ENCODE data around the gene CACNA1G.

The CACNA1G gene

DNA sequence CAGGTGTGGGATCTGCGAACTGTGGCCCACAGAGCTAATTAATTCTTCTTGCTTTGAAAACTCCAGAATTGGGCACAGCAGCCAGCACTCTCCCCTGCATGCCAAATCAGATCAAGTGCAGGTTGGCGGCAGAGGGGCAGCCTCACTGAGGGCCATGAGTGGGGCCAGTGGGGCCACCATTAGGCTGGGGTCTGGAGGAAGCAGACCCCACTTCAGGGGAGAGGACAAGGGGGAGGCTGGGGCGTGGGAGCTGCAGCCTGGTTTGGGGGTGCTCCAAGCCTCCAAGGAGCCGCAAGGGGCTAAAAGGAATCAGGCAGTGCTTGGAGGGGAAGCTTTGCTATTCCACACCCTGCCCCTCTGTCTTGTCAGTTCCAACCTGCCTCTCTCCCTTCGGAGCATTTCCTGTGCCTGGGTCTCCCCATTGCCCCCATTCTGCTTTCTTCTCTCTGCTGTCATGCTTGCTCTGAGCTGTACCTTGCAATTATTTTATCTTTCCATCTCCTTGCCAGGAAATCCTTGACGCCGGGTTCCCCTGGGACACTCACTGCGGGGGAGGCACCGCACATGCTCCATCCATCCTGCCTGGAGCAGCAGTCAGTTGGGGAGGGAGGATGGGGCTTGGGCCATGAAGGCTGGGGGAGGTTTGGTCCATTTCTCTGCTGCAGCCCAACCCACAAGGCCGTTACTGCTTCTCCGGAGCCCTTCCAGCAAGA, 70.8 kb downstream of the CACNA1G start:
- H3K9me3 ChIP-seq (ENCODE audit: control insufficient read depth, low read length) = no peaks in the 10 kb centered on the region
- peaks cover 53% of the 10 kb centered on the region for H3K27me3 ChIP-seq (ENCODE audit: control insufficient read depth, insufficient read depth, low read length, poor library complexity, severe bottlenecking)
- peaks cover 19% of the 10 kb centered on the region for H3K4me1 ChIP-seq (ENCODE audit: control insufficient read depth, insufficient read depth, low read length)
- no peak overlapping the region for H3K27ac ChIP-seq (ENCODE audit: insufficient read depth, low read depth, low read length, poor library complexity, severe bottlenecking)
- H3K4me3 ChIP-seq (ENCODE audit: insufficient read depth, low read depth, low read length) = no peak overlapping the region
- WGBS, 2 experiments = 88 to 89% methylated on average over 11 of the region's 11 CpGs
- H3K36me3 ChIP-seq (ENCODE audit: control insufficient read depth, insufficient read depth, low read length) = no peaks in the 10 kb centered on the region

GRCh38 chr17:50631908-50632571, 71.5 kb downstream of the CACNA1G start:
- Histone ChIP-seq H3K27me3 (ENCODE audit: control insufficient read depth, insufficient read depth, low read length, poor library complexity, severe bottlenecking) (peaks cover 60% of the 10 kb centered on the region), H3K36me3 (ENCODE audit: control insufficient read depth, insufficient read depth, low read length) (no peaks in the 10 kb centered on the region), H3K27ac (ENCODE audit: insufficient read depth, low read depth, low read length, poor library complexity, severe bottlenecking) (no peak overlapping the region), H3K4me3 (ENCODE audit: insufficient read depth, low read depth, low read length) (no peak overlapping the region), H3K4me1 (ENCODE audit: control insufficient read depth, insufficient read depth, low read length) (peaks cover 19% of the 10 kb centered on the region), H3K9me3 (ENCODE audit: control insufficient read depth, low read length) (no peaks in the 10 kb centered on the region)
- 82 to 89% methylated on average over 9 of the region's 9 CpGs for WGBS, 2 experiments

DNA sequence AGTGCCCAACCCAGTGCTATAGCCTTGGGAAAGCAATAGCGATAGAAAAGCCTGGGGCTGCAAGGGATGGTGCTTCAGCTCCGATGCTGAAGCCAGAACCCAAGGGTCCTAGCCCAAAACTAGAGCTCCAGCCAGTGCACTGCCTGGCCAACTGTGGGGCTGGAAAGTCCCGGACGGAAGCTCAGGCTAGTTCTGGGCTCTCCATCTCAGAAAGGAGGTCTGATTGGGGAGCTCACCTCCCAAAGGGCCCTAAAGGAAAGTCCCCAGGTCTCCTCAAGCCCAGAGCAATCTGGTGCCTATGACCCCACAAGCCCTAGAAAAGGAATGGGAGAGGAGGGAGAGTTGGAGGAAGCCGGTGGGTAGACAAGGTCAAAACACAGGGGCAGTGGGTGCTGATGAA, 72.1 kb downstream of the CACNA1G start:
- Histone ChIP-seq H3K4me1 (ENCODE audit: control insufficient read depth, insufficient read depth, low read length) (peaks cover 16% of the 10 kb centered on the region), H3K27ac (ENCODE audit: insufficient read depth, low read depth, low read length, poor library complexity, severe bottlenecking) (no peak overlapping the region), H3K9me3 (ENCODE audit: control insufficient read depth, low read length) (no peaks in the 10 kb centered on the region), H3K36me3 (ENCODE audit: control insufficient read depth, insufficient read depth, low read length) (no peaks in the 10 kb centered on the region), H3K27me3 (ENCODE audit: control insufficient read depth, insufficient read depth, low read length, poor library complexity, severe bottlenecking) (peaks cover 66% of the 10 kb centered on the region), H3K4me3 (ENCODE audit: insufficient read depth, low read depth, low read length) (no peak overlapping the region)
- WGBS, 2 experiments = 91 to 94% methylated on average over 5 of the region's 5 CpGs

DNA sequence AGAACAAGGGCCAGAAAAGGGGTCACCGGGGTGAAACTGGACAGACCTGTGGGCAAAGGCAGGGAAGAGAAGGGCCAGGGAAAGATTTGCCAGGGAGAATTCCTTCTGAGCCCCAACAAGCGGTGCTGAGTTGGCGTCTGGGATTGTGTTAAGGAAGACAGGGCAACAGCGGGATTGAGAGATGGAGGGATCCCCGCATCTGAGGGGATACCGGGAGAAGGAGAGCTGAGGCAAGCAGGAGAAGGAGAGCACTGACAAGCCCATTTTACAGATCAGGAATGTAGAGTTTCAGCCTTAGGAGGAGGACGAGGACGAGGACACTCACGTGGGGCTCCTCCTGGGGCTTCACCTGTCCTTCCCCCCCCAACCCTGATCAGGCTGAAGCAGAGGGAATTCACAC, 73.2 kb downstream of the CACNA1G start:
- Histone ChIP-seq H3K4me3 (ENCODE audit: insufficient read depth, low read depth, low read length) (no peak overlapping the region), H3K36me3 (ENCODE audit: control insufficient read depth, insufficient read depth, low read length) (no peaks in the 10 kb centered on the region), H3K9me3 (ENCODE audit: control insufficient read depth, low read length) (no peaks in the 10 kb centered on the region), H3K27me3 (ENCODE audit: control insufficient read depth, insufficient read depth, low read length, poor library complexity, severe bottlenecking) (peaks cover 67% of the 10 kb centered on the region), H3K27ac (ENCODE audit: insufficient read depth, low read depth, low read length, poor library complexity, severe bottlenecking) (no peak overlapping the region), H3K4me1 (ENCODE audit: control insufficient read depth, insufficient read depth, low read length) (peaks cover 6% of the 10 kb centered on the region)
- WGBS, 2 experiments = 91 to 92% methylated on average over 9 of the region's 9 CpGs

DNA sequence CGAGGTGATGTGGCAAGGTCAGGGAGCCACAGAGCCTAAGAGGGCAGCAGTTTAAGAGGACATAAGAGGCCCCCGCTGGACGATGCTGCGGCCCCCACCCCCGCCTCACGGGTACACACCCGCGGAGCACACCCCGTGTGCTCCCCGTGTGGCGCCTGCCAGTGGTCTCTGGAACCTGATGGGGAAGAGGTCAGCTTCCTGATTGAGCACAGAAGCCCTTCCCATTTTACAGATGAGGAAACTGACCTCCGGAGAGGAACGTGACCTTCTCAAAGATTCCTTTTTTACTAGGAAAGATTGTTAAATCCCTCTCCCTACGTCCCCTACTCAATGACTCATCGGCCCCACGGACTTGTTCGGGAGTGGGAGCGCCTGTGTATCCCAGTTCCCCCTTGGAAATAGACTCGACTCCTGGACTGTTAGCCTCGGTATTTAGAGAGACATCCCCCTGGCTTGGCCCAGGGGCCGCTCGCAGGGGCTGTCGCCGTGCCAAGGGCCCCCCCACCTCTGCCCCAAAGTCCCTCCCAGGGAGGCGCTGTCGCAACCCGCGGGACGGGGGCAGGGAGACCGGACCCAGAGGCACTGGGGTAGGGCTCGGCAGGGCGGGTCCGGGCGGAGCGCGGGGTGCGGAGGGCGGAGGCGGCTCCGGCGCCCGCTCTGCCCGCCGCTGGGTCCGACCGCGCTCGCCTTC, 73.9 kb downstream of the CACNA1G start, which contains the start of gene ABCC3:
Gene ABCC3, plus strand, starts transcription at position 658 of the 691 bp plus-strand sequence. CDS start 56 bp downstream, outside the sequence.
- Histone ChIP-seq H3K27ac (ENCODE audit: insufficient read depth, low read depth, low read length, poor library complexity, severe bottlenecking) (no peak within 1 kb of the TSS), H3K9me3 (ENCODE audit: control insufficient read depth, low read length) (no peaks in the 10 kb centered on the region), H3K4me1 (ENCODE audit: control insufficient read depth, insufficient read depth, low read length) (no peaks in the 10 kb centered on the region), H3K36me3 (ENCODE audit: control insufficient read depth, insufficient read depth, low read length) (no peaks in the 10 kb centered on the region), H3K4me3 (ENCODE audit: insufficient read depth, low read depth, low read length) (peak within 1 kb of the TSS; percentile 24), H3K27me3 (ENCODE audit: control insufficient read depth, insufficient read depth, low read length, poor library complexity, severe bottlenecking) (peaks cover 67% of the 10 kb centered on the region)
- WGBS, 2 experiments = 17 to 18% methylated on average over 48 of the region's 48 CpGs

- Histone ChIP-seq H3K27me3 (ENCODE audit: control insufficient read depth, insufficient read depth, low read length, poor library complexity, severe bottlenecking) (peaks cover 67% of the 10 kb centered on the region), H3K9me3 (ENCODE audit: control insufficient read depth, low read length) (no peaks in the 10 kb centered on the region), H3K4me3 (ENCODE audit: insufficient read depth, low read depth, low read length) (peak overlapping the region; percentile 24), H3K36me3 (ENCODE audit: control insufficient read depth, insufficient read depth, low read length) (no peaks in the 10 kb centered on the region), H3K4me1 (ENCODE audit: control insufficient read depth, insufficient read depth, low read length) (no peaks in the 10 kb centered on the region), H3K27ac (ENCODE audit: insufficient read depth, low read depth, low read length, poor library complexity, severe bottlenecking) (no peak overlapping the region)
- 7% methylated on average over 52 of the region's 52 CpGs for WGBS, 2 experiments
Observed at GRCh38 chr17:50634915-50635731, 74.6 kb downstream of the CACNA1G start.

- Histone ChIP-seq H3K4me3 (ENCODE audit: insufficient read depth, low read depth, low read length) (no peak overlapping the region), H3K9me3 (ENCODE audit: control insufficient read depth, low read length) (no peaks in the 10 kb centered on the region), H3K27me3 (ENCODE audit: control insufficient read depth, insufficient read depth, low read length, poor library complexity, severe bottlenecking) (peaks cover 66% of the 10 kb centered on the region), H3K27ac (ENCODE audit: insufficient read depth, low read depth, low read length, poor library complexity, severe bottlenecking) (no peak overlapping the region), H3K36me3 (ENCODE audit: control insufficient read depth, insufficient read depth, low read length) (no peaks in the 10 kb centered on the region), H3K4me1 (ENCODE audit: control insufficient read depth, insufficient read depth, low read length) (peaks cover under 1% of the 10 kb centered on the region)
- WGBS, 2 experiments = 68 to 72% methylated on average over 3 of the region's 3 CpGs
Observed at GRCh38 chr17:50635732-50635981, 75.1 kb downstream of the CACNA1G start.

DNA sequence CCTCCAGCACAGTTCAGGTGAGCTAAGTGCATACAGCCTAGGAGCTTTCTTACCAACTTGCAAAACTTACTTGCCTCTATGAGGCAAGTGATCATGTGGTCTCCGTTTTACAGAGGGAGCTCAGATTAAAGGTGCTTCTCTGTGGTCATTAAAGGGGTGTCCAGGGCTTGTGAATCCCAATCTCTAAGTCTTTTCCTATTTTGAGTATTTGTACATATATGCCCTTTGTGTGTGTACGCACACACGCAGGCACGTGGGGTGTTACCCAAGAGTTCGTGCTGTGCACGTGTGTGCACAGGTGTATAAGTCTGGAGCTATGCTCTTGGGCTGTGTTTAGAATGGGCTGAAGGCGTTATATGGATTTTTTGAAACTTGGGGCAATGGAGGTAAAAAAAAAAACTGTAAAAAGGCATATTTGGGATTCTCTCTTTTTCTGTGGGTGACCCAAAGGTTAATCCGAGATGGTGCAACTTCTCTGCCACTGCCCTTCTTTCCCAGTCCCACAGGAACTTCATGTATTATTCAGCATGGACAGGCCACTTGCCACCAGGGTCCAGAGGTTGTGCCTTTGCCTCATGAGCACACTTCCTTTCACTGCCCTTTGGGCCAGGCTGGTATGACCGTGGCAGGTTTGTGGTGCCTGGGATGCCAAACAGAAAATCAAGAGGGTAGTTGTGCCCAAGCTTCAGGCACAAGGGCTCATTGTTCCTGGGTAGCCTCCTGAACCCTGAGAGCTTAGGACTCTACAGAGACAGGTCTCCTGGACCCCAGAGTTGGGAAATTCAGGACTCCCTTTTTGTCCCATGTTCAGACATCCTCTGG, 75.7 kb downstream of the CACNA1G start:
- no peak overlapping the region for H3K4me3 ChIP-seq (ENCODE audit: insufficient read depth, low read depth, low read length)
- no peaks in the 10 kb centered on the region for H3K9me3 ChIP-seq (ENCODE audit: control insufficient read depth, low read length)
- no peak overlapping the region for H3K27ac ChIP-seq (ENCODE audit: insufficient read depth, low read depth, low read length, poor library complexity, severe bottlenecking)
- WGBS, 2 experiments = 93 to 94% methylated on average over 9 of the region's 9 CpGs
- H3K4me1 ChIP-seq (ENCODE audit: control insufficient read depth, insufficient read depth, low read length) = peaks cover 6% of the 10 kb centered on the region
- peaks cover 61% of the 10 kb centered on the region for H3K27me3 ChIP-seq (ENCODE audit: control insufficient read depth, insufficient read depth, low read length, poor library complexity, severe bottlenecking)
- H3K36me3 ChIP-seq (ENCODE audit: control insufficient read depth, insufficient read depth, low read length) = no peaks in the 10 kb centered on the region

DNA sequence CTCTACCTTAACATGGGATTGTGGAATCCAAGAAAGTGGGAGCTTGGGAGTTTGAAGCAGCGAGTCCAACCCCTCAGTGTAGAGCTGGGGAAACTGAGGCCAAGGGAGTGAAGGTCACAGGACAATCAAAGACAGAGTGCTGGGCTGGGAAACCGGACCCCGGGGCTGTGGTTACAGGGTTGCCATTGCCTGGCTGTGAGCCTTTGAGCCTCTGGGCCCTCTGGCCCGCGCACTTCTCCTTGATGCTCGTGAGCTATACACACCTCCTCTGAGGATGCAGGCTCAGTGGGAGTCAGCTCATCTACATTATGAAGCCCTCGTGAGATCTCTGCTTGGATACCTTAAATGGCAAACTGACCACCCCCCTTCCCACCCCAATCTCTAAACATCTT, 76.3 kb downstream of the CACNA1G start:
- Histone ChIP-seq H3K27ac (ENCODE audit: insufficient read depth, low read depth, low read length, poor library complexity, severe bottlenecking) (no peak overlapping the region), H3K27me3 (ENCODE audit: control insufficient read depth, insufficient read depth, low read length, poor library complexity, severe bottlenecking) (peaks cover 59% of the 10 kb centered on the region), H3K4me1 (ENCODE audit: control insufficient read depth, insufficient read depth, low read length) (peaks cover 10% of the 10 kb centered on the region), H3K36me3 (ENCODE audit: control insufficient read depth, insufficient read depth, low read length) (no peaks in the 10 kb centered on the region), H3K4me3 (ENCODE audit: insufficient read depth, low read depth, low read length) (no peak overlapping the region), H3K9me3 (ENCODE audit: control insufficient read depth, low read length) (no peaks in the 10 kb centered on the region)
- 78 to 80% methylated on average over 7 of the region's 7 CpGs for WGBS, 2 experiments

Data from ectodermal cell (in vitro differentiated cells).